Measurements from ENCODE around the gene RFPL2.
"Not testable (repeated sequence)": the region's sequence is repeated elsewhere in the genome, so short reads cannot be mapped to it uniquely, and the experiment has no call there.

RFPL2 gene

DNA sequence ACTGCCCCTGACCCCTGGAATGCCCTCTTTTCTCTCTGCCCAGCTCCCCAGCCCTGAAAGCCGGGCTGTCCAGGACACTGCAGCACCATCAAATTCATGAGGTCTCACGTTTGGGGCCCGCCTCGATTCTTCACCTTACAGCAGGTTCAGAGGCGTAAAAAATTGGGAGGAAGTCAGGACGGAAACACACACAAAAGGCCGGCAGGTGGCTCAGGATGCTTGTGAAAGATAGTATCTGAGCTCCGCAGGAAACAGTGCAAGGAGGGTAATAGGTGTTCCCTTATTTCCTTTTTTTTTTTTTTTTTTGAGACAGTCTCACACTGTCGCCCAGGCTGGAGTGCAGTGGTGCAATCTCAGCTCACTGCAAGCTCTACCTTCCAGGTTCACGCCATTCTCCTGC, 4.1 kb downstream of the RFPL2 start:
- peaks cover 49% of the 10 kb centered on the region for H3K4me1 Mint-ChIP-seq
- H3K27ac Mint-ChIP-seq, result no peak overlapping the region
- CTCF ChIA-PET, result interaction anchor here (0.7 to 2.9 kb wide), 3 partner anchors 58 to 66 kb away, joined by 3 to 14 read pairs (median 3); no protein-coding TSS in a partner anchor
- no peaks in the 10 kb centered on the region for H3K9me3 Mint-ChIP-seq
- H3K27me3 Mint-ChIP-seq, result peaks cover 70% of the 10 kb centered on the region
- no peak overlapping the region for H3K4me3 Mint-ChIP-seq
- peak; percentile 63 for DNase-seq
- H3K36me3 Mint-ChIP-seq, result no peaks in the 10 kb centered on the region

GRCh38 chr22:32199961-32200360, 4.9 kb downstream of the RFPL2 start:
- DNase-seq, result no peak
- no peak overlapping the region for H3K27ac Mint-ChIP-seq
- CTCF ChIA-PET, result interaction anchor here (2.9 kb wide), 1 partner anchor 66 kb away, joined by 14 read pairs; no protein-coding TSS in a partner anchor
- no peaks in the 10 kb centered on the region for H3K36me3 Mint-ChIP-seq
- peaks cover 72% of the 10 kb centered on the region for H3K27me3 Mint-ChIP-seq
- no peaks in the 10 kb centered on the region for H3K9me3 Mint-ChIP-seq
- H3K4me3 Mint-ChIP-seq, result no peak overlapping the region
- peaks cover 48% of the 10 kb centered on the region for H3K4me1 Mint-ChIP-seq

DNA sequence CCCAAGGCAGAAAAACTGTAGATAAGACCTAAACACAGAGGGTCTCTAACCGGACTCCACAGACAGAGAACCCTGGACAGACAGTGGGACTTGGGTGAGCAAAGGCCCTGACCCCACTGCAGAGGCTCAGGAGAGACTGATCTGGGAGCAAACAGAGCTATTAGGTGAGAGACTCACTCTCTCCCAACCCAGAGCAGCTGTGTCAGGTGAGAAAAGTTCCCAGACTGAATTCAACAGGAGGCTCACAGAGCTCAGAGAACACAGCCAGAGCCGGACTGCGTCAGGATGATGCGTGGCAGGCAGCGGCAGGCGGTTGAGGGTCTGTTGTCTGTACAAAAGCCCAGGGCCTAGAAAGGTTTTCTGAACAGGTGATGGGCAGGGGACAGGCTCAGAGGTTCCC, 5.5 kb downstream of the RFPL2 start:
- Mint-ChIP-seq H3K27me3 (peaks cover 65% of the 10 kb centered on the region), H3K4me3 (no peak overlapping the region), H3K36me3 (no peaks in the 10 kb centered on the region), H3K27ac (peak overlapping the region; percentile 21), H3K4me1 (peaks cover 43% of the 10 kb centered on the region), H3K9me3 (no peaks in the 10 kb centered on the region)
- no peak for DNase-seq
- CTCF ChIA-PET, result no interaction called here

DNA sequence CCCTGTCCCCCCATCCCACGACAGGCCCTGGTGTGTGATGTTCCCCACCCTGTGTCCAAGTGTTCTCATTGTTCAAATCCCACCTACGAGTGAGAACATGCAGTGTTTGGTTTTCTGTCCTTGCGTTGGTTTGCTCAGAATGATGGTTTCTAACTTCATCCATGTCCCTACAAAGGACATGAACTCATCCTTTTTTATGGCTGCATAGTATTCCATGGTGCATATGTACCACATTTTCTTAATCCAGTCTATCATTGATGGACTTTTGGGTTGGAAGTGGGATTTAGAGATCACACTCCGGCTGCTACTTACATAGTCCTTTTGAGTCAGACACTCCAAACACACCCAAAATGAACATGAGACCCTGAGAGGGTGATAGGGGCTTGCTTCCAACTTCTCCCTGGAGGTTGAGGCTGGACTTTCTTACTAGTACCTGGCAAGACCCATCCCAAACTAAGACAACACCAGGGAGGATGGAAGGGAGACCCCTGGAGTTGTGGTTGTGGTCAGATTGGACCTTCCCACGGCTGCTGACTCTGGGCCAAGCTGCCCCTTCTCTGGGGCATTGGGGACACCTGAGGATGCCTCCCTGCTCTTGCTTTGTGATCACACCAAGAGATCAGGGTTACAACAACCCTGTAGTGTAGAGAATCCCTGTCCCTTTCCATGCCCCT, 7.2 kb downstream of the RFPL2 start:
- H3K9me3 Mint-ChIP-seq, H3K4me3 Mint-ChIP-seq, H3K36me3 Mint-ChIP-seq, DNase-seq, H3K27ac Mint-ChIP-seq, CTCF ChIA-PET: not testable (repeated sequence)
- H3K4me1 Mint-ChIP-seq, result peaks cover 27% of the 10 kb centered on the region
- H3K27me3 Mint-ChIP-seq, result peaks cover 65% of the 10 kb centered on the region

DNA sequence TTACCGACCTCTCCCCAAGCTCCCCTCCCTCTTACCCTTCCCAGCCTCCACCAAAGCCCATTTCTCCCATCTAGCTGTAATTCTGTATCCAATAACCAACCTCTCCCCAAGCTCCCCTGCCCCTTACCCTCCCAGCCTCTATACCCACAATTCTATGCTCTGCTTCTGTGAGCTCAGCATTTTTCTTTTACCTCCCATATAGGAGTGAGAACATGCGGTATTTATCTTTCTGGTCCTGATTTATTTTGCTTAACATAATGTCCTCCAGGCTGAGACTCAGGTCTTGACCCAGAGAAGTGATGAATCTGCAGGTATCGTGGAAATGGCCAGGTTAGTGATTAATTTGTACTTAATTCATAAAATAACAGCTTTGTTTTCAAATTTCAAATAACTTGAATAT, 9.0 kb downstream of the RFPL2 start:
- Mint-ChIP-seq H3K4me1 (peaks cover 11% of the 10 kb centered on the region), H3K27me3 (peaks cover 62% of the 10 kb centered on the region)
- H3K36me3 Mint-ChIP-seq, DNase-seq, CTCF ChIA-PET, H3K27ac Mint-ChIP-seq, H3K4me3 Mint-ChIP-seq, H3K9me3 Mint-ChIP-seq: not testable (repeated sequence)

GRCh38 chr22:32193346-32193745, 11.5 kb downstream of the RFPL2 start:
- H3K36me3 Mint-ChIP-seq, DNase-seq, H3K27ac Mint-ChIP-seq, H3K9me3 Mint-ChIP-seq, H3K4me1 Mint-ChIP-seq, CTCF ChIA-PET, H3K4me3 Mint-ChIP-seq: not testable (repeated sequence)
- H3K27me3 Mint-ChIP-seq, result peaks cover 48% of the 10 kb centered on the region

GRCh38 chr22:32191021-32191420, 13.9 kb downstream of the RFPL2 start:
- H3K9me3 Mint-ChIP-seq, CTCF ChIA-PET, DNase-seq, H3K27ac Mint-ChIP-seq, H3K4me1 Mint-ChIP-seq, H3K4me3 Mint-ChIP-seq, H3K36me3 Mint-ChIP-seq: not testable (repeated sequence)
- peaks cover 39% of the 10 kb centered on the region for H3K27me3 Mint-ChIP-seq

GRCh38 chr22:32185821-32186220, 19.1 kb downstream of the RFPL2 start:
- H3K4me3 Mint-ChIP-seq, result no peak overlapping the region
- H3K9me3 Mint-ChIP-seq, result no peaks in the 10 kb centered on the region
- DNase-seq, result no peak
- no peak overlapping the region for H3K27ac Mint-ChIP-seq
- H3K36me3 Mint-ChIP-seq, result no peaks in the 10 kb centered on the region
- no peaks in the 10 kb centered on the region for H3K4me1 Mint-ChIP-seq
- CTCF ChIA-PET, result no interaction called here
- H3K27me3 Mint-ChIP-seq, result peaks cover 14% of the 10 kb centered on the region

- H3K4me3 Mint-ChIP-seq, result no peak overlapping the region
- peaks cover 19% of the 10 kb centered on the region for H3K27me3 Mint-ChIP-seq
- no peak for DNase-seq
- CTCF ChIA-PET, result no interaction called here
- H3K4me1 Mint-ChIP-seq, result no peaks in the 10 kb centered on the region
- H3K36me3 Mint-ChIP-seq, result no peaks in the 10 kb centered on the region
- H3K27ac Mint-ChIP-seq, result no peak overlapping the region
- H3K9me3 Mint-ChIP-seq, result no peaks in the 10 kb centered on the region
Measured at GRCh38 chr22:32183625-32184024, 21.2 kb downstream of the RFPL2 start.

GRCh38 chr22:32181043-32181442, 23.8 kb downstream of the RFPL2 start:
- Mint-ChIP-seq H3K4me3 (no peak overlapping the region), H3K4me1 (no peaks in the 10 kb centered on the region), H3K9me3 (no peaks in the 10 kb centered on the region), H3K27me3 (peaks cover 40% of the 10 kb centered on the region), H3K27ac (no peak overlapping the region), H3K36me3 (no peaks in the 10 kb centered on the region)
- no peak for DNase-seq
- CTCF ChIA-PET, result no interaction called here

DNA sequence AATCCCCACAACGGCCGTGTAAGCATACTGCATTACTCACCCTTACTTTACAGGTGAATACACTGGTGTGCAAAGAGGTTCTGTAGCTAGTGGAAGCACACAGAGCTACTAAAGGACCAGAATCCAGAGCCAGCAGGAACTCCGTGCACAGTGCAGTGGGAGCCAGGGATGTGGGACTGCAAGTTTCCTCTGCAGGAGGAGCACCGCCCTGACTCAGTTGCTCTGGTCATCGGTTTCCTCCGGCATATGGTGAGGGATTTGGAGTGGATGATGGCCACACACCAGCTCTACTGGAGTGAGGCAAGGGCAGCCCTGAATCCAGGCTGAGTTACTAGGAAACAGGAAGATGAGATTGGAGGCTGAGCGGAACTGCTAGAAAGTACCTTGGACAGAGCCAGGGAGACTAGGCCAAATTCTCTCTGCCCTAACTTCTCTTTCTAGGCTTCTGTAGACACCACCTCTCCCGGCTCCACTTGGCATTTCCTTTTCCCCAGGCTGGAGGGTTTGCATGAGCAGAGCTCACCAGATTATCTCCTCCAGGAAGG, 27.6 kb downstream of the RFPL2 start:
- no peaks in the 10 kb centered on the region for H3K36me3 Mint-ChIP-seq
- H3K27me3 Mint-ChIP-seq, result peaks cover 66% of the 10 kb centered on the region

GRCh38 chr22:32175683-32176644, 28.9 kb downstream of the RFPL2 start:
- no peaks in the 10 kb centered on the region for H3K36me3 Mint-ChIP-seq
- no peak for DNase-seq
- no peak overlapping the region for H3K4me3 Mint-ChIP-seq
- H3K27ac Mint-ChIP-seq, result no peak overlapping the region
- no peaks in the 10 kb centered on the region for H3K9me3 Mint-ChIP-seq
- CTCF ChIA-PET, result no interaction called here
- peaks cover 76% of the 10 kb centered on the region for H3K27me3 Mint-ChIP-seq
- H3K4me1 Mint-ChIP-seq, result no peaks in the 10 kb centered on the region

More for the DNA sequence above, 27.6 kb downstream of the RFPL2 start:
- Mint-ChIP-seq H3K9me3 (no peaks in the 10 kb centered on the region), H3K4me1 (no peaks in the 10 kb centered on the region), H3K27ac (no peak overlapping the region), H3K4me3 (no peak overlapping the region)
- DNase-seq, result no peak
- CTCF ChIA-PET, result no interaction called here

DNA sequence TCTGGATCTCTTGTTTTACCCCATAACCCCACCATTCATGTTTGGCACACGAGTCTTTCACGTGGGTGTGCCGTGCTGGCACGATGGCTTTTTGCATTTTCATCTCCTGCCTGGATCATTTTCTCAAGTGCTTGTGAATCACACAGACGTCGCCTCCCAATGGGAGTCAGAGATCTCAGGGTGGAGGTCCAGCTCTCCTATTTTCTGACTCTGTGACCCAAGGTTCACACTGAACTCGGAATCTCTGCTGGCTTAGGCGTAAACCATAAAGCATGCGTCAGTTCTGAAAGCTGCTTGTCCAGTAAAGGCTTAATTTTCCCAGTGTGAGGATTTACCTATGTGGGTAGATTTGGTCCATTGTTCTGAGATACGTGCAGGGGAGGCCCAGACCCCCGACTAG, 29.8 kb downstream of the RFPL2 start:
- Mint-ChIP-seq H3K36me3 (no peaks in the 10 kb centered on the region), H3K27me3 (peaks cover 76% of the 10 kb centered on the region), H3K4me1 (no peaks in the 10 kb centered on the region), H3K9me3 (no peaks in the 10 kb centered on the region), H3K4me3 (no peak overlapping the region), H3K27ac (no peak overlapping the region)
- no peak for DNase-seq
- CTCF ChIA-PET, result no interaction called here

DNA sequence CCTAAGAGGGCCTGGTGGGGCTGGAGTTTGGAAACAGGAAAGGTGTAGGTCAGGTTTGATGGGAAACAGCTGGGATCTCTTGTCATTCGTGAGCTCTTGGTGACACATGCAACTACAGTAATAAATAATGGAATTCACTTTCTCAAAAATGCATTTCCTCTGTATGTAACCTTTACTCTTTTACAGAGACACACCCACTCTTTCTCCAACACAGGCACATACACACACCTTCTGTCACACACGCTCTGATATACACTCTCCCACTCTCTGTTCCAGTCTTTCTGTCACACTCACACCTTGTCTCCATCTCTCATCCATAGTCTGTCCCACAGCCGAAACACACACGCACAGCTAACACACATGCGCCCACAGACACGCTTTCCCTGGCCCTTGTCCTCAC, 39.2 kb downstream of the RFPL2 start:
- CTCF ChIA-PET, result interaction anchor here (0.7 kb wide), 1 partner anchor 101 kb away, joined by 3 read pairs; no protein-coding TSS in a partner anchor
- no peak for DNase-seq
- H3K4me1 Mint-ChIP-seq, result no peaks in the 10 kb centered on the region
- H3K36me3 Mint-ChIP-seq, result no peaks in the 10 kb centered on the region
- H3K27me3 Mint-ChIP-seq, result peaks cover 23% of the 10 kb centered on the region
- H3K4me3 Mint-ChIP-seq, result no peak overlapping the region
- no peaks in the 10 kb centered on the region for H3K9me3 Mint-ChIP-seq
- no peak overlapping the region for H3K27ac Mint-ChIP-seq
